ENCODE measurements around the gene TSHZ2.

- no peak for TF ChIP-seq MYC (IDR thresholded peaks at IDR 0.05; ENCODE audit: low read depth, low read length)
- TF ChIP-seq EZH2 (IDR thresholded peaks at IDR 0.05; ENCODE audit: borderline replicate concordance, low read depth, low read length, severe bottlenecking): no peak
- no peak for TF ChIP-seq CTCF (IDR thresholded peaks at IDR 0.05; ENCODE audit: extremely low read depth in 1 of 2, insufficient read depth in 1 of 2, low read depth in 1 of 2, low read length in 2 of 2)
- TF ChIP-seq POLR2A (IDR thresholded peaks at IDR 0.05; ENCODE audit: low read depth, low read length): no peak
- no peak for TF ChIP-seq POLR2AphosphoS5 (IDR thresholded peaks at IDR 0.05; ENCODE audit: insufficient read depth, low read depth, low read length)
- no peak for TF ChIP-seq GATA2 (IDR thresholded peaks at IDR 0.05; ENCODE audit: insufficient read depth, insufficient read length, low read depth, low read length)
- no peak for TF ChIP-seq MAX (IDR thresholded peaks at IDR 0.05; ENCODE audit: insufficient read depth, insufficient read length)
Measured at GRCh38 chr20:53278555-53278954, 306.4 kb downstream of the TSHZ2 start.
